SW 1271 (cell line): ENCODE measurements around the gene IPPK.
"Not testable (repeated sequence)": the region's sequence is repeated elsewhere in the genome, so short reads cannot be mapped to it uniquely, and the experiment has no call there.

Experiments
- DNase-seq, 2 experiments: peaks; one replicate each; lab custom pipeline; 2025; lab: John Stamatoyannopoulos, UW

Gene IPPK

DNA sequence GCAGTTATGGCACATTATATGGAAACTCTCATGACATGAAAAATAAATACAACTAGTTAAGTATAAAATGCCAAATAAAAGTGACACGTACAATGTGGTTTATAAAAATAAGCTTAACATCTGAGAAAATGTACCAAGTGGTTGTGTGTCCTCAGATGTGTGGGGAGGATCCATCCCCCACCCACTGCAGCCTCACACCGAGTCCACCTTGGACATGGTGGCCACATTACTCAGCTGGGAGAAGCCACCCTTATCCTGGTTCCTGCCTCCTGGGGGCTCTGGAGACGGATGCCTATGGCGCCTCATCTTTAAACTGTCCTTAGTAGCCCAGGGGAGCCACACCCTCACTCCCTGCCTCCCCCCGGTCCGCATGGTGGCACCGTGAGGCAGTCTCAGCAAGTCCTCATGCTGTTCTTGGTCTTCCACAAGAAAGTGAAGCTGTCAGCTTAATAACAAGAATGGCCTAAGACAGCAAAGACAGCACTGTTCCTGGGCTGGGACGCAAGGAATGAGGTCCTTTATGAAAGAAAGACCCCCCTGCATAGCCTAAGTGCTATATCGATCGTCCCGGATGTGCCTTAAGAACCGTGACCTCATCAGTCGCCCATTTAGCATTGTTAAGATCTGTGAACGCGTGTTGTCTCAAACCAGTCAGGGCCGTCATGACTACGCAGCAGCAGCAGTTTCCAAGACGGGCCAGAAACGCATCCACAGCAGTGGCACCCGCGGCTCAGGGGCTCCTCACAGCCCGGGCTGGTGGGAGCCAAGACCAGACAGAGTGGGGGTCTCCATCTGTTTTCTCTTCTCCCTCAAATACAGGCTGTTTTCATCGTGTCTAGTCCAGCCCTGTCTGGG, 56.4 kb downstream of the IPPK start:
- no peak for DNase-seq

GRCh38 chr9:92612816-92613215, 57.1 kb downstream of the IPPK start:
- no peak for DNase-seq

DNA sequence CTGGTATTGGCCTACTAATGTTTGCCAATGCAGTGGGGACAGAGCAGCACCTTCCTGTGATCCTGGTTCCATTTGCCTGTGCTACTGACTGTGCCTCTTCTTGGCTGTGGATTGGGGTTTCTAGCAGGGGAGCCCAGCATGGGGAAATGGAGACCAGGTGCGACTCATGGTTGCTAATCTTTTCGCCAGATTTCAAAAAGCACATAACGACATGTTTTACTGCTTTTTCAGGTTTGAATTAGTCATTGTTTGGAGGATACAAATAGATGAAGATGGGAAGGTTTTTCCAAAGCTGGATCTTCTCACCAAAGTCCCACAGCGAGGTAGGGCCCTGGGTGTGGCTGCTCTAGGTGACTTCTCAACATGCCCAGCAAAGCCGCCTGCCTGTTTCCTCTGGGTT, 57.6 kb downstream of the IPPK start:
- DNase-seq, result no peak

- no peak for DNase-seq
These were observed 58.2 kb downstream of the IPPK start for GRCh38 chr9:92611621-92612285.

DNA sequence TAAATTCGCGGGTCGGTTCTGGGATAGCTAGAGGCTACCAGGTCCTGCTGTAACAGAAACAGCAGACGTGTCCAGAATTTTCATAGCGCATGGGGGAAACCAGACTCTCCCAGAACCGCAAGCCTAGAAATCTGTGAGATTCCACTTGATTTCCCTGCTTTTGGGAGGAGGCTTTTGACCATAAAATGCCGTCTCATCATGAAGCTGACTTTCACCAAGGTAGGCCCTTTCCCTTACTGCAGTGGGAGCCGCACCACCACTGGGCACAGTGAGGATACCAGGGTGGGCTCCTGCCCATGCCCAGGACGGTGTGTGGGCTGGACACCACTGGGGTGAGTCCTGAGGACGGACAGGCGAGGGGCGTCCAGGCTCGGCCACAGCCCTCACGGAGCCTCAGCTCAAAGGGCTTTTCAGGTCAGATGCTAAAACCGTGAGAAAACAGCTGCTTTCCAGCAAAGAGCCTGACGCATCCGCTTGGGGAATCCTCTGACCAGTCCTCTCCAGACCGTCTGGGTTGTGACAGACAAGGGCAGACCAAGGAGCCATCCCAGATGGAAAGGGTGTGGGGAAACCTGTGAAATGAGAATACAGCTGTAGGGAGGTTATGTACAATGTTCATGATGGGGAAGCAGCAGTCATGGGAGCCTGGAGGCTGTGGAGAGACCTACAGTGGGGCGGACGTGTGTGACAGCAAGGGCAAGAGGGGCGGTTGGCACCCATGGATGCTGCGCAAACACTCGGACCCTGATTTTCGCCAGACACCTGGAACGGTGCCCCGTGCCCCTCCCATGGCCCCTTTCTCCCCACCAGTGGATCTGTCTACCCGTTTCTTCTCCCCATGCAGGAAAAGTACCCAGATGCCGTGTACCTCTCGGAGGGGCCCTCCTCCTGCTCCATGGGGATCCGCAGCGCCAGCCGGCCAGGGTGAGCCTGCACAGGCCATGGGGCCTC, 59.2 kb downstream of the IPPK start:
- DNase-seq, result no peak

GRCh38 chr9:92608909-92609445, 61.0 kb downstream of the IPPK start:
- no peak for DNase-seq

DNA sequence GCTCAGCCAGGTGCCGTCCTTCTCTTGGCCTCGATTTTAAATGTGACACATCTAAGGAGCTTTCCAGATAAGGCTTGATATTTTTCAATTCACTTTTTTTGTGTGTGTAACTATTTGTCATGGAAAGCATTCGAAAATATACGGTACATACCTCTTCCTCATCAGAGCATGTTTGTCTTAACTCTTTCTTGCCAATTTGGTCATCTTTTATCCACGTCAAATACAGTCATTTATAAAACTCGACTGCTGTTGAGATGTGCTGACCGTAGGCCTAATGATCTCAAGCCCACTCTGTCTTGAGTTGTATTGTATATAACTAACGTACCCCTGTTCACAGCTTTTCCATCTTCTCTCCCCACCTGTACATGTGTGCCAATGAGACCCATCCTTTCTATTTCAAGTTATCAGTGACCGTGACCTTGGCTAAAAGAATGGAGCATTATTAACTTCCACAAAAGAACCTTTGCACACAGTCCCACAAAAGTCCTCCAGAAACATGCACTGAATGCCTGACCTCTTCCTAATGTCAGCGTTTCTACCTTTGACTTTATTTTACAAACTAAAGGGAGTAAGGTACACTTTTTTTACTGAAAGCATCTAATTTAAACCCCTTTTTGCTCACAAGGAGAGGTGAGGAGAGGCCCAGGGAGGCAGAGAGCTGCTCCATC, 61.6 kb downstream of the IPPK start:
- no peak for DNase-seq

GRCh38 chr9:92607773-92608172, 62.2 kb downstream of the IPPK start:
- DNase-seq, result no peak

DNA sequence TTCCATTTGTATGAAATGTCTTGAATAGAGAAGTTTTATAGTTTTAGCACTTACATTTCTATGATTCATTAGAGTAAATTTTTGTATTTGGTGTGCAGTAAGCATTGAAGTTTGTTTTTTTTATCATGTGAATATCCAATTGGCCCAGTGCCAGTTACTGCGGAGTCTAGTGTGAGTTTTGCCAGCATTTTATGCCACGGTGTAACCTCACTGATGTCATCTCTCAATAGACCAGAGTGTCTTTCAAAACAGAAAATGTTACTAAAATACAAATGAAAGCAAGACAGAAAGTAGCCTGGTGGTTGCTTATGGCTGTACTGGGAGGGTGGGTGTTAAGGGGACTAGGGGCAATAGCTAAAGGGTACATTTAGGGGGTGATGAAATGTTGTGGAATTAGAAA, 62.8 kb downstream of the IPPK start:
- DNase-seq, result no peak

- no peak for DNase-seq
These were observed 64.7 kb downstream of the IPPK start for GRCh38 chr9:92605224-92605623.

GRCh38 chr9:92603990-92604389, 65.9 kb downstream of the IPPK start:
- no peak for DNase-seq

DNA sequence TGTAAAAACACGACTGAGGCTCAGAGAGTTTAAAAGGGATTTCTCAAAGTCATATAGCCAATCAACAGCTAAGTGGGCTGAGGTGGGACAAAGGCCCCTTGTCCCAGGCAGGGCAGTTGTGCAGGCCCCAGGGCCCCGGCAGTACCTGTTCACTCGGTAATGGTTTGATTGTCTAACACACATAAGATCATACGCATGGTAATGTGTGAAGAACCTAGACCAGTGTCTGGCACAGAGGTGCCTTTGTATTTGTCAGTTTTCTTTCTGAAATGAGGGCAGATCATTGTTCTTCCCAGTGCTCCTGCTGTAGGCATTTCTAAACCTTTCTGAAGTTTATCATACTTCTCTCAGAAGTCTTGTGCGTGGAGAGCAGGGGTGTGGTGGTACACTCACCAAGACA, 66.8 kb downstream of the IPPK start:
- DNase-seq, result no peak

DNA sequence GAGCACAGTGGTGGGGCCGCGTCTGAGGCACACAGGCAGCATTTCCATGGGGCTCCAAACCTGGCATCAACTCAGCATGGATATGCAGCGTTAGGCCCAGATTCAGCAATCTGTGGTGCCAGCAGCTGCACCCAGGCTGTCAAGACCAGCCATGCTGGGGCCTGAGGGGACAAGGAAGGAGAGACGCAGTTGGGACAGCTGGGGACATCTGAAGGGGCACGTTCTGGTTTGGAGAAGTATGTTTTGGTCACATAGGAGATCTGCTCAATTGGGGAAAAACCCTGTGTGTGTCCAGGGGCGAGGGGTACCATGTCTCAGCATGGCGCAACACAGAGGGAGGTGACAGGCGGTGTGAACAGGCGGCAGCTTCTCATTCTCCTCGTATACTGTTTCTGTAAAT, 67.5 kb downstream of the IPPK start:
- no peak for DNase-seq

DNA sequence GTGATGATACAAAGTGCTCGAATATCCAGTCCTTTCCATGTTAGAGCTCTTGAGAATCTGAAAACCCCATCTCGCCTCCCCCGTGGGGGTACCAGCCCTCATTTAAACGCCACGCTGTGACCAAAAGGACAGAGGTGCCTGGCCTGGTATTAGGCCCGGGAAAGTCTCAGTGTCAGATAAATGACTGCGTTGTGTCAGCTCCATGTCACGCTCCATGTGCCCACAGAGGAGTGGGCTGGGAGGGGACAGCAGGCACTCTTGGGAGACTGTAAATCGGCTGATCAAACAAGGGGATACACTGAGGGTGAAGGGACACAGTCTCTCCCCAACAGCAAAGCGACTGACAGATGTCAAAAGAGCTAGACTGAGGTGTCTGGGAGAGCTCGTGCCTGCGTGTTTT, 68.5 kb downstream of the IPPK start:
- DNase-seq, result no peak

DNA sequence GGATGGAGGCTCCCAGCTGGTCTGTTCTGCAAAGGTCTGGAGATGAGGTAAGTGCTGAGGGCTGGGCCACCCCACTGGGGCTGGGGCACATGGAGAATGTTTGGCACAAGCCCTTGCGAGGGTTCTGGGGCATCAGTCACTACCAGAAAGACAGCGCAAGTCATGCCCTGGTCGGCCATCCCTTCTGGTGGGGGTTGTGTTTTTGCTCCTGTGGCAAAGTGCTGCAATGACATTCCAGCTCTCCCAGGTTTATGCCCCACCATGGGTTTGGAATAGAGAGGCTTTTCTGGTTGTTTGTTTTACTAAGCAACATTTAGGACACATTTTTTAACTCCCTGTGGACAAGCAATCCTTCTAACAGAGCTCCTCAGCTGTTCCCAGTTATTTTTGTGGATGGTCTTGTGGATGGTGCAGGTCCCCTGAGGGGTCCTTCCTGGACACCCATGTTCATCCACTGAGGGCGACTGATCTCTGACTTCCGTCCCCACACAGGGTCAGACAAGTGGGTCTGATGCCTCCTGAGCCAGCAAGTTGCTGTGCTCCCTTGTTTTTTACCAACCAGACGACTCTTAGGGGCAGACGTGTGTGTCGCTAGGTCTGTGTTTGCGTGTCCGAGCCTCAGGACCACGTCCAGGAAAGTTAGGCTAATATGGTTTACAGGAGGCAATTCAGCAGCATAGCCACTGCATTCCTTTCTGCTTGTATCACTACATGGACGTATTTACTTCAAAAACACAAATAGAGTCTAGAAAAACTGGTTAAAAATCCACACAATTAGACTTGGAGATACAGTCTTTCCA, 69.3 kb downstream of the IPPK start:
- DNase-seq, result no peak

GRCh38 chr9:92599938-92600461, 69.9 kb downstream of the IPPK start:
- DNase-seq, result no peak

GRCh38 chr9:92598382-92598781, 71.5 kb downstream of the IPPK start:
- no peak for DNase-seq

GRCh38 chr9:92595930-92596329, 74.0 kb downstream of the IPPK start:
- DNase-seq, result no peak

- not testable (repeated sequence) for DNase-seq
These were observed 74.9 kb downstream of the IPPK start for GRCh38 chr9:92595075-92595474.
